Measurements from ENCODE around the gene GPHN.
"Not testable (repeated sequence)": the region's sequence is repeated elsewhere in the genome, so short reads cannot be mapped to it uniquely, and the experiment has no call there.

The GPHN gene

GRCh38 chr14:66507722-66508546 is at the start of gene GPHN:
GPHN (plus strand) TSS chr14:66508147.
- peak; percentile 91 for DNase-seq

- DNase-seq, result no peak
Measured at GRCh38 chr14:66459603-66460002, 48.3 kb upstream of the GPHN start.

DNA sequence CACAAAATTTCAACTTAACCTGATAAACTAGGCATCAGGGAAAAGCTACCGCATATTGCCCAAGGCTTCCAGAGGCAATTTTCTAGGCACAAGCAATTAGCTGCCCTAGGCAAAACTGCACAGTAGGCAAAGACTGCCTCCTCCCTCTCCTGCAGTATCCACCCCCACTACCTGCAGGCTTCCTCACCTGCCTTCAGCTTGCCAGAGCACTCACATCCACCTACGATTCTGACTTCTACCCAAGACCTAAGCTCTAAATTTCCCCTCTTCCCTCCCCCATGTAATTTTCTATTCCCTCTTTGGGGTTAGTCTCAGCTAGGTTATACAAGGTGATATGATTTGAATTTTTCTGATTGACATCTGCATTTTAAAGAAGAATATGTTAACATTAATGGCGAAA is 43.7 kb upstream of the GPHN start:
- no peak for DNase-seq

DNA sequence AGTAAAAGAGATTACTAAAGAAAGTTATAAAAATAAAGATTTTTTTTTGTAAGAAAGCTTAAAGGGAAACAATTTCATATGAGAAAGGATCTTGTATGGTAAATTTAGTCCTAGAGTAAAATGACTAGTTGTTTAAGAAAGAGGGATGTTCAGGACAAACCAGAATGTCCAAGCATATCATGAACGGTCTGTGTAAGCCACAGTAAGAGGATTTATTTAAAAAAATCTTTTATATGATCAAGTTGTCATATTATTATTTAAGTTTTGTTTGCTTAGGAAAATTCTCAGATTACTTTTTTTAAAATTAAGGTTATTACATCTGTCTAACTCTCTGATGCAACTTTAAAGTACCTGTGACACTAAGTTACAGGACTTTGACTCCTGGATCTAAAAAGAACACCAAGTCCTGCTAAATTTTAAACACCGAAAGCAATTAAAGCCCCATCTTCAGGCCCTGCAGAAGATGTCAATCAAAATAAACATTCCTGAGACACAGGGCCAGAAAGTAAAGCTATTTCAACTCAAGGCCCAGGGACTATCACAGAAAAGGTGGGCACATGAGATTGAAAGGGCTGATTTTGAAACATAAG is 39.1 kb upstream of the GPHN start:
- DNase-seq, result no peak

GRCh38 chr14:66471584-66471983 is 36.4 kb upstream of the GPHN start:
- DNase-seq, result no peak

DNA sequence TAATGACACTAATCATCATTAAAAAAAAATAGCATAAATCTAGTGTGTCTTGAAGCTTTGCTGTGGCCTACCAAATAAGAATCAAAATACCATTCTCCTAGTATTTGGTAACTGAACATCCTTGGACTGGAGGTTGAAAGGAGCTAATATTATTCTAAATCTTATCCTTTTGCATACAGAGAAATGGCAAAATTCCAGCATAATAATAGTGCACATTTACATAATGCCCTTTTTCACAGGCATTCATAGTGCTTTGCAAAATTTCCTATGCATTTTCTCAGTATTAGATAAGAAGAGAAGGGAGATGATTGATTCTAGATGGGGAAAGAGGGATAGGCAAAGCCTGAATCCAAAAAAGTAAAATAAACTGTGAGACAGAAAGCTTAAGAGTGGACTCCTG is 35.7 kb upstream of the GPHN start:
- no peak for DNase-seq

DNA sequence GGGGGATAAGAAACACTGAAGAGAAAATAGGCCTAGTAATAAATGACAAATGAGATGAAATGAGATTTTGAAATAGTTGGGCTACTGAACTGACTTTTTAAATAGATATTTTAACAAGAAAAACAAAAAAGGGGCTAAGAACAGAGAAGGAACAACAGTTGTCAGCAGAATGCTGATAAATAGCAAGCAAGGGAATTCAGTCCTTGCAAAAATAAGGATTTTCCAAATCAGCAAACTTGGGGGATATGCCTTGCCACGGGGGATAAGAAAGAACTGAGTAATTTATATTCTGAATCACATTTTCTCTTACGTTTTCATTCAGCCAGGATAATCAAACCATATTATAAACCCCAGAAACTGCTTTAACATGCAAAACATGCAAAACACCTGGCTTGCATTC is 34.7 kb upstream of the GPHN start:
- DNase-seq, result no peak

GRCh38 chr14:66476964-66477363 is 31.0 kb upstream of the GPHN start:
- no peak for DNase-seq

DNA sequence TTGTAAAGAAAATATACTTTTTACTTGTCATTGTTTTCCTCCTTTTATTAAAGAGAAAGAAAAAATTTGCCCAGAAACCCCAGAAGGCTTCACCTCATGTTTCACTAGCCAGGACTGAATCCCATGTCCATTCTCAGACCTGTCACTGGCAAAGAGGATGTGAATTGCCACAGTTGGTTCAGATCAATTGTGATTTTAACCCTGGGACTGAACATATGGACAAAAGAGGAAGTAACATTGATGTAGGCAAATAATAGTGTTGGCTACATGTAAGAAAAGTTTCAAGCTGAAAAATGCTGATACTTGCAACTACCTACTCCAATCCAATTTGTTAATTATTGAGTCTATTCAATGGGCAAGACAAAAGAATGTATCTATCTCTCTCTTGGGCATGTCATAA is 30.4 kb upstream of the GPHN start:
- no peak for DNase-seq

- DNase-seq, result no peak
Measured at GRCh38 chr14:66482873-66483272, 25.1 kb upstream of the GPHN start.

DNA sequence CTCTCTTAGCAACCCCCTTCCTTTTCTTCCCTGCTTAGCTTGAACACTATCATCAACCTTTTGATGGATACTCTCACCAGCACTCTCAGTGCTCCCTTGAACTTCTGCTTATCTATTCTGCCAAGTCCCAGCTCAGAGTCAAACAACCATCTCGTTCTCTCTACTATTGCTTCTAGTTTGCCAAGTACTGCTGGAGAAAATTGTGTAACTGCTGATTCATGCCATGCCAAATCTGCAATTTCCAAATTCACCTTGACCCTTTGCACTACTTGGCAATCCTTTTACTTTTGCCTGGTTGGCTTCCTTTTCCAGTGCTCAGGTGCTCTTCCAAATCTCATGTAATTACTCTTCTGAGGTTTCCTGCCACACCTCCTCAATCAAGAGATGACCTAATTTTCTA is 24.6 kb upstream of the GPHN start:
- DNase-seq, result no peak

GRCh38 chr14:66485029-66485428 is 22.9 kb upstream of the GPHN start:
- no peak for DNase-seq

DNA sequence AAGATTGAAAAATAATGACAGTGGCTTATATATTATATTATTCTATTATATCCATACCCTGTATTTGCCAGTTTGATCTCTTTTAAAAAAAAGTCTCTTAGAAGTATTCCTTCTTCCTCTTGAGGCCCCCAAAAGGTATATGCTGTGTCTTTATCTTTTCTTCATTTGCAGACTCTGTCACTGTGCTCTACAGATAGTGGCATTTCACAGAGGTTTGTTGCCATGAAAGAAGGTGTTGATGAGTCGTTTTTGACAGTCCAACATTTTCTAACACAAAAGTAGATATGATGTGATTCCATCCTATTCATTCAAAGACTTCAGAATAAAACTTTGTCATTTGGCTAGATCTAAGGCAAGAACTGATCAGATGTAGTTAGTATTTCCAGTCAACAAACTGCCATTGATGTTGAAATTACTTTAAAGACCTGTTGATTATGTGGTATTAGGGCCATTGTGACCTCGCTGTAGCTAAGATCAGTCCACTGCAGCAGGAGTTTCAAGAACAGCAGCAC is 22.0 kb upstream of the GPHN start, which contains the start of gene CCDC196:
CCDC196 (plus strand) TSS at position 462 of the 512 bp plus-strand sequence. CDS start 132 bp downstream, outside the sequence.
- DNase-seq, result no peak

GRCh38 chr14:66487164-66487563 is 20.8 kb upstream of the GPHN start:
- no peak for DNase-seq

DNA sequence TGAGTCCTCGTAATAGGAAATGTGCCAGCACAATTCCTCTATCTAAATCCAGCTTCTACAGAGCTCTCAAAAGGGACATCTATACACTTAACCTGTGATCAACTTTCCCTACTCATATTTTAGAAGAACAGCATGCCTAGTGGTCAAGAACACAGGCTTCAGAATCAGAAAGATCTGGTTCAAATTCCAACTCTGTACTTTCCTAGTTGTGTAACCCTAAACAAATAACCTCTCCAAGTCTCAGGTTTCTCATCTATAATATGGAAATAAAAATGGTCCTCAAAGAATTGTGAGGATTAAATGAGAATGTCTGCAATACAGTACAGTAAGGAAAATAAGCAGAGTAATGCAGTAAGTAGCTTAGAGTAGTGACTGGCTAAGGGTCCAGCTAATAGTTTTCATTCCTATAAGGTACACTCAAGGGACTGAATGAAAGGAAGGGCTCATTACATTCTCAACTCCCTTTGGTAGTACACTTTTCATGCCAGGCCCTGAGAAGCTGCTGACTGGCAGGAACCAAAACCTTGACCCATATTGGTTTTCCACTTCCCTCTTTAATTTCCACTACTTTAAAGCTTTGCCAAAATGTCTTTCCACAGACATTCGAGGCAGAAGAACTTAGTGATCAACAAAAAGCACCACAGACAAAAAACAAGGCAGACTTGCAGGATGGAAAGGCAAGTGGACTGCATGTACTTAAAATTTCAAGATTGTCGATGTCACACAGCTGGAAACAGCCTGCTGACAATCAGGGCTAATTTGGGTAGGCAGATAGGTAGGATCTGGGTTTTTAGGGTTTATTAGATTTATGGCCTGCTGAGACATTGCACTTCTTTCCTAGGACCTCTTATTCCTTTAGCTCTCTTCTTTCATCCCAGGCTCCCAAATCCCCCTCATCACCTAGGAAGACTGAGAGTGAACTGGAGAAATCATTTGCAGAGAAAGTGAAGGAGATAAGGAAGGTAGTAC is 17.5 kb upstream of the GPHN start:
- no peak for DNase-seq

DNA sequence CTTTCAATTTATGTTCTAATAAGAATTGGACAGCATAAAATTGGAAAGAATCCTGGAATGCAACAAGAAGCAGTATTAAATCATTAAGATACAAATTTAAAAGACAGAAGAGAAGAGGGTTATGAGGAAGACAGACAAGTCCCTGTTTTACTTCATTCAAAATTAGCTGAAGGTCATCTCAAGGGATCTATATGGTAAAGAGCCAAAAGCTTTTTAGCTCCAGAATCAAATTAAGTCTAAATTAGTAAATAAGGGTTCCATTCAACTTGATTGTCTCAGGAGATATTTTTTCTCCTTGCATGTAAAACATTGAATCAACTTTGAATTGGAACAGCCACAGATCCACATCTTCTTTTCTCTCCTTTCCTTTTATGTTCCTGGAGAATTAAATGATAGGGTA is 14.2 kb upstream of the GPHN start:
- no peak for DNase-seq

DNA sequence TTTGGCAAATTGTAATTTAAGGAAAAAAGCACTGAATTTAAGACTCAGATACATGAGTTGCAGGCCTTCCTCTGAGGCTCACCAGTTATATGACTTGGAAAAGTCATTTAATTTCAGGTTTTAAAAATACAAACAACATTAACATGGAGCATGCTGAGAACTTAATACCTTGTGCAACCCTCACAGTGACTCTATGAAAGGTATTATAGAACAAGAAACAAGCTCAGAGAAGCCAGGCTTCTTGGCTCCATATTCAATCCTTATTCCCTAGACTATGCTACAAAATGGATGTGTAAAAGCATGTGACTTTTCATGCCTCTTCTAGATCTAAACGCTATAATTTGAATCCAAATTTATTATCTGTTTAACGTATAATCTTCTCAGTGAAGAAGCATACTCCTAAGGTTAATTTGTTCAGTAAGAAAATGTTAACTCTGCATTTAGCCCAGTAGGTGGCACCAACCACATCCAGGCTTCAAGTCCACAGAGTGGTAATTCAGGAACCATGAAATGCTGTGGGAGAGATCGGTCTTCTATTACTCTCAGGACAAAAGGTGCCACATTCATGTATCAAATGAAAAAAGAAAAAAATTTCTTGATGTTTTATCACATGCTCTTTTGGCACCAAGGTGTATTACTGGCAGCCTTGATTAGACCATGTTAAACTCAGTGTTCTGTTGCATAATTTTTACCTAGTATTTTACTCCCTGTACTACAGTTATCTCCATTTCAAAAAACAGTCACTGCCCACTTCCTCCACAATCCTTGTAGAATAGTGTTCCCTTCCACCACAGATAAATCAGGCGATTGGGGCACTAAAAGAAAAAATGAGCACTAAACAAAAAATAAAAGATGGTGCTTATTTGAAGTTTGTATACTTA is 12.5 kb upstream of the GPHN start:
- peak; percentile 53 for DNase-seq

GRCh38 chr14:66496188-66496807 is 11.6 kb upstream of the GPHN start:
- no peak for DNase-seq

GRCh38 chr14:66496911-66497310 is 11.0 kb upstream of the GPHN start:
- DNase-seq, result no peak

DNA sequence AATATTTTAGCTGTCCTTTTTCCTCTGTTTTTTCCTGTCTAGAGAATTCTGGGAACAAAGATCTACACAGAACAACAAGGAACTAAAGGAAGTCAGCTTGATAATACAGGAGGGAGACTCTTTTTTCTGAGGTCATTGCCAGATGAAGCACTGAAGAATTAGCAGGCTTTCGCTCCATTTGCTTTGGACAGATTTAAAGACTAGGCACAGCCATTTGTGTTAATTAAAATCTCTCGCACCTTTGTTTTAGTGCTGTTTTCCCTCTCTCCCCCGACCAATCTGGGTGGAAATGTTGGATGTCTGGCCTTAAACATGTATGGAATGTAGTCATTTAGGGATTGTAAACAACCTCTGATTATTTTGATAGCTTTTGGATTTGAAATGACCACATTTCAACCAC is 9.6 kb upstream of the GPHN start:
- no peak for DNase-seq

DNA sequence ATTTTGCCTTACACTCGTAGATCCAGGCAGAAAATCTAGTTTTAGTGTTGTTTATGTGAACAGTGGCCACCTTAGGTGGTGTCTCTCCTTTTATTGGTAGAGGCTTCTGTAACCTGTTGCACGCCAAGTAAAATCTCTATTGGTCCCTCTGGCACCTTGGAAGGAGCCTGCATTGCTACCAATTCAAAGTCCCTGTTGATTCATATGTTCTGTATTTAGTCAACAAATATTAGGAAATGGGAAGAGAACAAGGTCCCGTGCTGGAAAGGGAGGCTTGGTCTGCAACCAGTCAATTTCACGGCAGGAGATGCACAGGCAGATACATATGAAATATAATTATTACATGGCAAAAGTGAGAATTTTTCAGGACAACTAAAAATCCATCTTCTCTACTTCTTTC is 6.4 kb upstream of the GPHN start:
- DNase-seq, result no peak

DNA sequence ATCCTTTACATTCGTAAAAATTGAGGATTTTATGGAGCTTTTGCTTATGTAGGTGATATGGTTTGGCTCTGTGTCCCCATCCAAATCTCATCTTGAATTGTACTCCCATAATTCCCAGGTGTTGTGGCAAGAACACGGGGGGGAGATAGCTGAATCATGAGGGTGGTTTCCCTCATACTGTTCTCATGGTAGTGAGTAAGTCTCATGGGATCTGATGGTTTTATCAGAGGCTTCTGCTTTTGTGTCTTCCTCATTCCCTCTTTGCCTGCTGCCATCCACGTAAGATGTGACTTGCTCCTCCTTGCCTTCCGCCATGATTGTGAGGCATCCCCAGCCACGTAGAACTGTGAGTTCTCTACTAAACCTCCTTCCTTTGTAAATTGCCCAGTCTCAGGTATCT is 5.1 kb upstream of the GPHN start:
- DNase-seq, result not testable (repeated sequence)

Data from CD4-positive, alpha-beta T cell treated with Interleukin-21 for 1 hour (primary cell).